ENCODE data around the gene KATNA1. TPM values are rescaled to one million over a fixed set of nuclear protein-coding genes. Genes with fewer than 3 reads are reported as not detected.

The KATNA1 gene
- total and polyA plus RNA-seq, 2 donors (not counting 3 experiments of a cell fraction or from before 2014, with no cell fraction given): 9.9 to 15.9 TPM

- POLR2A ChIA-PET: no interaction called here
- no TSS peak for BruUV-seq (replicated peaks)
- CTCF ChIA-PET: interaction anchor here (1.6 kb wide), 1 partner anchor 14 kb away, joined by 4 read pairs; no protein-coding TSS in a partner anchor
- Histone ChIP-seq H2AFZ (ENCODE audit: low read depth, low read length) (no peak overlapping the region), H3K27me3 (ENCODE audit: control insufficient read depth in 2 of 2, insufficient read depth in 2 of 2, low read length in 2 of 2) (no peaks in the 10 kb centered on the region), H3K79me2 (ENCODE audit: control insufficient read depth, insufficient read depth, low read length) (no peaks in the 10 kb centered on the region), H3K27ac (ENCODE audit: insufficient read depth, low read depth, low read length) (no peak overlapping the region), H4K20me1 (replicated peaks; ENCODE audit: control insufficient read depth, extremely low read depth, insufficient read depth, low read length) (no peaks in the 10 kb centered on the region), H3K4me2 (ENCODE audit: insufficient read depth, low read length) (no peak overlapping the region), H3K4me3 (replicated peaks in 1 of 3; ENCODE audit: insufficient read depth in 1 of 3, low read depth in 1 of 3, low read length in 3 of 3) (no peak overlapping the region), H3K9me3 (replicated peaks; ENCODE audit: control insufficient read depth, insufficient read depth, low read length) (no peaks in the 10 kb centered on the region), H3K9me1 (replicated peaks; ENCODE audit: control insufficient read depth, extremely low read depth, insufficient read depth, low read length) (no peaks in the 10 kb centered on the region), H3K4me1 (ENCODE audit: control insufficient read depth, extremely low read depth, insufficient read depth, low read length) (no peaks in the 10 kb centered on the region), H3K9ac (replicated peaks; ENCODE audit: extremely low read depth, insufficient read depth, low read length) (no peak overlapping the region), H3K36me3 (ENCODE audit: control insufficient read depth in 2 of 2, extremely low read depth in 1 of 2, insufficient read depth in 2 of 2, low read length in 2 of 2) (peaks cover 0 to 4% of the 10 kb centered on the region in 2 experiments)
- FAIRE-seq (no peak), DNase-seq (ENCODE audit: low read depth, low spot score) (no peak)
- TF ChIP-seq EZH2 (IDR thresholded peaks at IDR 0.05; ENCODE audit: borderline replicate concordance, low read depth, low read length, severe bottlenecking): no peak
- no peak for TF ChIP-seq JUN (IDR thresholded peaks at IDR 0.05; ENCODE audit: borderline replicate concordance, insufficient read depth, insufficient read length, low read depth)
- TF ChIP-seq POLR2A (IDR thresholded peaks at IDR 0.05; ENCODE audit: low read depth, low read length): no peak
- no peak for TF ChIP-seq MYC (IDR thresholded peaks at IDR 0.05; ENCODE audit: low read depth, low read length)
- TF ChIP-seq MAX (IDR thresholded peaks at IDR 0.05; ENCODE audit: insufficient read depth, insufficient read length): no peak
- no peak for TF ChIP-seq FOS (IDR thresholded peaks at IDR 0.05; ENCODE audit: borderline replicate concordance, insufficient read depth, low read length)
- no peak for TF ChIP-seq GATA2 (IDR thresholded peaks at IDR 0.05; ENCODE audit: insufficient read depth, insufficient read length, low read depth, low read length)
- no peak for TF ChIP-seq CTCF (IDR thresholded peaks at IDR 0.05; ENCODE audit: extremely low read depth in 1 of 2, insufficient read depth in 1 of 2, low read depth in 1 of 2, low read length in 2 of 2)
- no peak for TF ChIP-seq POLR2AphosphoS5 (IDR thresholded peaks at IDR 0.05; ENCODE audit: insufficient read depth, low read depth, low read length)
- intact Hi-C loops (cut with micrococcal nuclease): no loop called here
- dilution Hi-C loops (cut with MboI; ENCODE audit: extremely low pct_ligation_motif_present, low sequenced_read_pairs): no loop called here
Measured at GRCh38 chr6:149660028-149660427, 11.5 kb upstream of the KATNA1 start.

Data from endothelial cell of umbilical vein (primary cell).